ENCODE measurements around the gene SMOC2. TPM values are rescaled to one million over a fixed set of nuclear protein-coding genes. Genes with fewer than 3 reads are reported as not detected.

The SMOC2 gene
- total RNA-seq, 5 donors from 2014 or later (not counting 1 experiment from before 2014, with no cell fraction given): 0.06 to 0.20 (median 0.16) TPM; not detected in 2

DNA sequence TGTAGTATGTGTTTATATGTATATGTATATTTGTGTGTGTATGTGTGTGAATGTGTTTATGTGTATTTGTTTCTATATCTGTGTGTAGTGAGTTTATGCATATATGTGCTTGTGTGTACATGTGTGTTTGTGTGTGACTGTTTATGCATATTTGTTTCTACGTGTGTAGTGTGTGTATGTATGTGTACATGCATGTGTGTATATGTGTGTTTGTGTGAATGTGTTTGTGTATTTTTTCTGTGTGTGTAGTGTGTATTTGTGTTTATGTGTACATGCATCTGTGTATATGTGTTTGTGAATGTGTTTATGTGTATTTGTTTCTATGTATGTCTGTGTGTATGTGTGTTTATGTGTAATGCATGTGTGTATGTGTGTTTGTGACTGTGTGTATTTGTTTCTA is 12.1 kb upstream of the SMOC2 start:
- POLR2A ChIA-PET: no interaction called here
- no peak overlapping the region for H3K27ac ChIP-seq (ENCODE audit: low read length)
- H3K27ac Mint-ChIP-seq: no peak overlapping the region
- CTCF ChIA-PET: no interaction called here
- H3K9me3 Mint-ChIP-seq: no peaks in the 10 kb centered on the region
- peaks cover 9 to 13% of the 10 kb centered on the region in 2 donors for H3K27me3 Mint-ChIP-seq
- no peaks in the 10 kb centered on the region for H3K36me3 Mint-ChIP-seq
- no peak for ATAC-seq (replicated peaks in 1 of 4)
- no peak overlapping the region for H3K4me3 Mint-ChIP-seq
- H3K36me3 ChIP-seq (ENCODE audit: control insufficient read depth in 2 of 2, extremely low read depth in 1 of 2, insufficient read depth in 1 of 2, low read length in 1 of 2): no peaks in the 10 kb centered on the region
- DNase-seq: no peak
- no peaks in the 10 kb centered on the region for H3K9me3 ChIP-seq
- WGBS (ENCODE audit: insufficient coverage): 73% methylated on average over 1 of the region's 1 CpG
- H3K27me3 ChIP-seq (replicated peaks in 1 of 2; ENCODE audit: control insufficient read depth in 2 of 2, extremely low read depth in 1 of 2, insufficient read depth in 2 of 2, low read length in 1 of 2): peaks cover 0 to 33% of the 10 kb centered on the region in 2 experiments
- H3K4me1 Mint-ChIP-seq: no peaks in the 10 kb centered on the region
- no peaks in the 10 kb centered on the region for H3K4me1 ChIP-seq (ENCODE audit: control insufficient read depth in 1 of 2, extremely low read depth in 1 of 2, insufficient read depth in 2 of 2, low read length in 2 of 2)
- no peak overlapping the region for H3K4me3 ChIP-seq (ENCODE audit: control insufficient read depth in 1 of 2, extremely low read depth in 1 of 2, low read length in 1 of 2)

DNA sequence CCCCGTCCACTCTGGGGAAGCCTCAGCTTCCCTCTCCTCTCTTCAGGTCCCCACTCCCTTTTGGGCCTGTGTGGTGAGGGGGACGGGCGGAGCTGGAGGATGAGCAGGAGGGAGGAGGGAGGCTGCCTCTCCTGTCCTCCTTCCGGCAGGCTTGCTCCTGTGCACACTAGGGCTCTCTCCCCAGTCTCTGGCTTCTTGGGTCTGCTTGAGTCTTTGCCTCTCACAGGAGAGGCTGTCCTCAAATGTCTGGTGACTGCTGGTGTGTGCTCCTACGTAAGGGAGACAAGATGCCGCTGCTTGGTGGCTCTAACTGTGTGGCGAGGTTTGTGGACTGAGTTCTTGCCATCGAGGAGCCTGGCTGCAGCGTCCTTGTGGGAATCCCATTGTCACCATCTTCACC is 8.8 kb upstream of the SMOC2 start:
- Histone ChIP-seq H3K4me1 (ENCODE audit: control insufficient read depth in 1 of 2, extremely low read depth in 1 of 2, insufficient read depth in 2 of 2, low read length in 2 of 2) (no peaks in the 10 kb centered on the region), H3K27me3 (replicated peaks in 1 of 2; ENCODE audit: control insufficient read depth in 2 of 2, extremely low read depth in 1 of 2, insufficient read depth in 2 of 2, low read length in 1 of 2) (peaks cover 0 to 36% of the 10 kb centered on the region in 2 experiments), H3K36me3 (ENCODE audit: control insufficient read depth in 2 of 2, extremely low read depth in 1 of 2, insufficient read depth in 1 of 2, low read length in 1 of 2) (no peaks in the 10 kb centered on the region), H3K9me3 (no peaks in the 10 kb centered on the region), H3K27ac (ENCODE audit: low read length) (no peak overlapping the region), H3K4me3 (ENCODE audit: control insufficient read depth in 1 of 2, extremely low read depth in 1 of 2, low read length in 1 of 2) (no peak overlapping the region)
- CTCF ChIA-PET: no interaction called here
- DNase-seq (no peak), ATAC-seq (replicated peaks in 1 of 4) (no peak)
- POLR2A ChIA-PET: interaction anchor here in 1 of 2 donors (0.6 kb wide), 1 partner anchor 742 kb away, joined by 15 read pairs; no protein-coding TSS in a partner anchor
- Mint-ChIP-seq H3K4me3 (no peak overlapping the region), H3K9me3 (no peaks in the 10 kb centered on the region), H3K36me3 (no peaks in the 10 kb centered on the region), H3K4me1 (no peaks in the 10 kb centered on the region), H3K27me3 (peaks cover 19 to 31% of the 10 kb centered on the region in 2 donors), H3K27ac (no peak overlapping the region)
- 84% methylated on average over 8 of the region's 9 CpGs for WGBS (ENCODE audit: insufficient coverage)

DNA sequence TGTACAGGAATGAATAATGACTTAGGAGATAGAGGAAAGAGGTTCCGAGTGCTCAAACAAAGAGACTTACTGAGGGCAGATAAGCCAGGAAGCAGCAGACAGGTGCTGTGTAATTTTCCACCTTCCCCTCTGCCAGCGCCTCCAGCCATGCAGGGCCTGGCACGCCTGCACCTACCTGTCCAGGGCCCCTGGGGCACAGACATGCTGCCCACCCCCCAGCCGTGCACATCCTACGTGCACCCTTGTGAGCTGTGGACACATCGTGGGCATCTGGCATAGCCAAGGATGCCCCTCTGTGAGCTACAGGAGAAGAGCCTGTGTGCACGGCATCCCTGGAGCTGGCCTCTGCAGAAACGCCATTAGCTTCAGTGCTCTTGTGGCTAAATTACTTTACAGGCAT is 7.1 kb upstream of the SMOC2 start:
- H3K9me3 Mint-ChIP-seq: no peaks in the 10 kb centered on the region
- no peaks in the 10 kb centered on the region for H3K9me3 ChIP-seq
- 78% methylated on average over 6 of the region's 8 CpGs for WGBS (ENCODE audit: insufficient coverage)
- no peak overlapping the region for H3K27ac ChIP-seq (ENCODE audit: low read length)
- ChIA-PET CTCF (no interaction called here), POLR2A (no interaction called here)
- no peak for DNase-seq
- H3K4me3 Mint-ChIP-seq: no peak overlapping the region
- H3K4me3 ChIP-seq (ENCODE audit: control insufficient read depth in 1 of 2, extremely low read depth in 1 of 2, low read length in 1 of 2): no peak overlapping the region
- no peaks in the 10 kb centered on the region for H3K4me1 Mint-ChIP-seq
- H3K27me3 ChIP-seq (replicated peaks in 1 of 2; ENCODE audit: control insufficient read depth in 2 of 2, extremely low read depth in 1 of 2, insufficient read depth in 2 of 2, low read length in 1 of 2): peaks cover 0 to 24% of the 10 kb centered on the region in 2 experiments
- ATAC-seq (replicated peaks in 1 of 4): no peak
- H3K27ac Mint-ChIP-seq: no peak overlapping the region
- no peaks in the 10 kb centered on the region for H3K4me1 ChIP-seq (ENCODE audit: control insufficient read depth in 1 of 2, extremely low read depth in 1 of 2, insufficient read depth in 2 of 2, low read length in 2 of 2)
- H3K36me3 Mint-ChIP-seq: no peaks in the 10 kb centered on the region
- no peaks in the 10 kb centered on the region for H3K36me3 ChIP-seq (ENCODE audit: control insufficient read depth in 2 of 2, extremely low read depth in 1 of 2, insufficient read depth in 1 of 2, low read length in 1 of 2)
- H3K27me3 Mint-ChIP-seq: peaks cover 17 to 31% of the 10 kb centered on the region in 2 donors

DNA sequence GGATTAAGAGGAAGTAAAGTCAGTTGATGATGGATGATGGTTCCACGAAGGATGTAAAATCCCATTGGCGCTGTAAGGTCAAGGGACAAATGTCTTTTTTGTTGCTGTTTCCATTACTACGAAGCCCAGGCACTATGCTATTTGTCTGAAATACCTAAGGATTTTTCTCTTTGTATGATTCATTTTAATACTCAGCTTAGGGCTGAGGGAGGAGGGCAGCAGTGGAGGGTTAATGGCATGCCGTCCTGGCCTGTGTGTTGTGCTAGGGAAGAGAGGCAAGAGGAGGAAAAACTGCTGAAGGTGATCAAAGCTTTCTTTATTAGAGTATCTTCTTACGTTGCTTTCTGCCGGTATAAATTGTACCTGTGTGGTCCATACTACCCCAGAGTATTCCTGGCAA is 6.5 kb upstream of the SMOC2 start:
- Histone ChIP-seq H3K9me3 (no peaks in the 10 kb centered on the region), H3K4me3 (ENCODE audit: control insufficient read depth in 1 of 2, extremely low read depth in 1 of 2, low read length in 1 of 2) (no peak overlapping the region), H3K4me1 (ENCODE audit: control insufficient read depth in 1 of 2, extremely low read depth in 1 of 2, insufficient read depth in 2 of 2, low read length in 2 of 2) (no peaks in the 10 kb centered on the region), H3K36me3 (ENCODE audit: control insufficient read depth in 2 of 2, extremely low read depth in 1 of 2, insufficient read depth in 1 of 2, low read length in 1 of 2) (no peaks in the 10 kb centered on the region), H3K27ac (ENCODE audit: low read length) (no peak overlapping the region), H3K27me3 (replicated peaks in 1 of 2; ENCODE audit: control insufficient read depth in 2 of 2, extremely low read depth in 1 of 2, insufficient read depth in 2 of 2, low read length in 1 of 2) (peaks cover 0 to 23% of the 10 kb centered on the region in 2 experiments)
- ATAC-seq (replicated peaks in 1 of 4) (no peak), DNase-seq (no peak)
- Mint-ChIP-seq H3K27ac (no peak overlapping the region), H3K9me3 (no peaks in the 10 kb centered on the region), H3K4me1 (no peaks in the 10 kb centered on the region), H3K4me3 (no peak overlapping the region), H3K27me3 (peaks cover 21 to 31% of the 10 kb centered on the region in 2 donors), H3K36me3 (no peaks in the 10 kb centered on the region)
- 52% methylated on average over 2 of the region's 6 CpGs for WGBS (ENCODE audit: insufficient coverage)
- ChIA-PET POLR2A (no interaction called here), CTCF (no interaction called here)

DNA sequence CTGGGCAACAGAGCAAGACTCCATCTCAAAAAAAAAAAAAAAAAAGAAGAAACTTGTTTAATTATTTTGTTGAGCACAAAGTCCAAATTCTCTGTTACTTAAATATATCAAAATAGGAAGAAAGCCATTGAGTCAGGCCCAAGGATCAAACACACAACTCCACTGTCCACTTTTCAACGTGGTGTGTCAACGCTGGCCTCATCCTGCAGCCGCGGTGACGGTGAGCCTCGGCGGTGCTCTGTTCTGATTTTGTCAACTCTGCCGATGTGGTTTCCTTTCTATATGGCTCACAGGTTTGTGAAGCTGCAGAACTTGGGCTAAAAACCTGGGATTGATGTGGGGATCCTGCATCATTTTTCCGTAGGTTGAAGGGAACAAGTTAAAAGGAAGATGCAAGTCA is 3.2 kb upstream of the SMOC2 start:
- Histone ChIP-seq H3K4me1 (ENCODE audit: control insufficient read depth in 1 of 2, extremely low read depth in 1 of 2, insufficient read depth in 2 of 2, low read length in 2 of 2) (no peaks in the 10 kb centered on the region), H3K27me3 (replicated peaks in 1 of 2; ENCODE audit: control insufficient read depth in 2 of 2, extremely low read depth in 1 of 2, insufficient read depth in 2 of 2, low read length in 1 of 2) (peaks cover 0 to 22% of the 10 kb centered on the region in 2 experiments), H3K4me3 (ENCODE audit: control insufficient read depth in 1 of 2, extremely low read depth in 1 of 2, low read length in 1 of 2) (no peak overlapping the region), H3K27ac (ENCODE audit: low read length) (no peak overlapping the region), H3K36me3 (ENCODE audit: control insufficient read depth in 2 of 2, extremely low read depth in 1 of 2, insufficient read depth in 1 of 2, low read length in 1 of 2) (no peaks in the 10 kb centered on the region), H3K9me3 (no peaks in the 10 kb centered on the region)
- WGBS (ENCODE audit: insufficient coverage): 89% methylated on average over 8 of the region's 9 CpGs
- POLR2A ChIA-PET: no interaction called here
- Mint-ChIP-seq H3K27me3 (peaks cover 34 to 37% of the 10 kb centered on the region in 2 donors), H3K4me3 (no peak overlapping the region), H3K4me1 (peaks cover 2 to 4% (median 3%) of the 10 kb centered on the region in 3 donors), H3K9me3 (no peaks in the 10 kb centered on the region), H3K27ac (no peak overlapping the region), H3K36me3 (no peaks in the 10 kb centered on the region)
- CTCF ChIA-PET: no interaction called here
- no peak for ATAC-seq (replicated peaks in 1 of 4)
- DNase-seq: no peak

DNA sequence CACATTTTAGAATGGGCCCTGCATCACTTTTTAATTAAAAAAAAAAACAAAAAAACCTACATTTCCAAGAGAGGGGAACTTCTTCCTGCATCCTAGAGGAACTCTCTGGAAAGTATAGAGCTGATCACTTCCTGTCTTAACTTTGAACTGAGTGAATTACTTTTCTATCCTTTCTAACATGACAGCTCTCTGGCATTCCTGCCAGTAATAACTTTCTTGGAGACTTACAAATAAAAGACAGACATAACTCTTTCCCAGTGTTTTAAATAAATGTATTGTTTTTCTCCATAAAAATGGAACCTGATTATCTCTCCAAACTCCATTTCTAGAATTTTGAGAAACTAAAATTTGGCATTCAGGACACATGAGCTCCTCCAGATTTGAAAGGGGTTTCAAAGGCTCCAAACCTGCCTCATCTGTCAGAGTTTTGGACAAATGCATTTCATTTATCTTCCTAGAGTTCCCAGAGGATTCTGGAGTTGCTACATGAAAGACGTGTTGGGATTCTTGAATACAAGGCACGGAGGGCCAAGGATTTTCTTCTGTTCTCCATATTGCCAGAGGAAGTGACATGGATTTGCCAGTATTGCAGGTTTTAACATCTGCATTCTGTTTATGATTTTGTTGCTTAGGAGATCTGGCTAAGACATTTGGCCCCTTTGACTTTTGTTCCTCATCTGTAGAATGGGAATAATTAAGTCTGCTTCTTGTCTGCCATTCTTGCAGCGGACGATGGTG is 2.0 kb upstream of the SMOC2 start:
- peaks cover 0 to 24% of the 10 kb centered on the region in 2 experiments for H3K27me3 ChIP-seq (replicated peaks in 1 of 2; ENCODE audit: control insufficient read depth in 2 of 2, extremely low read depth in 1 of 2, insufficient read depth in 2 of 2, low read length in 1 of 2)
- Mint-ChIP-seq H3K27me3 (peaks cover 43% of the 10 kb centered on the region in 2 donors), H3K4me3 (no peak overlapping the region), H3K36me3 (no peaks in the 10 kb centered on the region), H3K4me1 (peaks cover 3 to 5% (median 4%) of the 10 kb centered on the region in 3 donors), H3K27ac (no peak overlapping the region), H3K9me3 (no peaks in the 10 kb centered on the region)
- no CpG with 5 or more reads among the region's 4 CpGs for WGBS (ENCODE audit: insufficient coverage)
- H3K4me3 ChIP-seq (ENCODE audit: control insufficient read depth in 1 of 2, extremely low read depth in 1 of 2, low read length in 1 of 2): no peak overlapping the region
- no peak for DNase-seq
- no peak overlapping the region for H3K27ac ChIP-seq (ENCODE audit: low read length)
- ATAC-seq (replicated peaks in 1 of 4): no peak
- ChIA-PET CTCF (no interaction called here), POLR2A (no interaction called here)
- H3K36me3 ChIP-seq (ENCODE audit: control insufficient read depth in 2 of 2, extremely low read depth in 1 of 2, insufficient read depth in 1 of 2, low read length in 1 of 2): no peaks in the 10 kb centered on the region
- no peaks in the 10 kb centered on the region for H3K9me3 ChIP-seq
- no peaks in the 10 kb centered on the region for H3K4me1 ChIP-seq (ENCODE audit: control insufficient read depth in 1 of 2, extremely low read depth in 1 of 2, insufficient read depth in 2 of 2, low read length in 2 of 2)

Measured in T-cell (primary cell).